ENCODE results near the gene FRRS1. TPM values are rescaled to one million over a fixed set of nuclear protein-coding genes. Genes with fewer than 3 reads are reported as not detected.
A peak's percentile ranks its signal among the peaks of the same experiment; 100 is the strongest.

FRRS1 gene
- total RNA-seq, 1 donor from 2014 or later: 22.5 TPM

DNA sequence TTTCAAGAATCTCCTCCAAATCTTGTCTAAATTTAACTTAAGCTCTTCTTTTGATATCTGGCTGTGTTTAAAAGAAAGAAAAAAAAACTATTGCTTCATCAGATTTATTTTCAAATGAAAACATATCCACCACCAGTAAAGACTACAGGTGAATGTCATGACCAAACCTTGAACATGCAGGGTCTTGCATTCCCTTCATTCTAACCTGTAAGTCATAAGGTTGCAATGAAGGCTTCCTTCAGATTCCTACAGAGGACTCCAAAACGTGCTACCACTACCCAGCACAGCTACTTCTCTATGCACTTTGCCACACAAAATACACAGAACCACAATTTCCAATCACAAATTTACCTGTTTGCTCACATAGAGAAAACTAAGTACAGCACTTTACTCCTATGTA lies 26.3 kb downstream of the FRRS1 start:
- peaks cover 19% of the 10 kb centered on the region for H3K4me1 Mint-ChIP-seq
- H3K4me3 Mint-ChIP-seq: no peak overlapping the region
- peaks cover 36% of the 10 kb centered on the region for H3K36me3 Mint-ChIP-seq
- H3K27me3 Mint-ChIP-seq (ENCODE audit: low read depth): no peaks in the 10 kb centered on the region
- no peak overlapping the region for H3K27ac Mint-ChIP-seq
- TF ChIP-seq CTCF (IDR thresholded peaks at IDR 0.05; ENCODE audit: unreplicated experiment): no peak
- H3K9me3 Mint-ChIP-seq: no peaks in the 10 kb centered on the region
- DNase-seq (ENCODE audit: low spot score in 2 of 2, unreplicated experiment in 2 of 2): no peak

GRCh38 chr1:99738858-99739465 lies 27.5 kb downstream of the FRRS1 start:
- Mint-ChIP-seq H3K27me3 (ENCODE audit: low read depth) (no peaks in the 10 kb centered on the region), H3K4me1 (peaks cover 19% of the 10 kb centered on the region), H3K36me3 (peaks cover 32% of the 10 kb centered on the region), H3K27ac (no peak overlapping the region), H3K4me3 (no peak overlapping the region), H3K9me3 (no peaks in the 10 kb centered on the region)
- TF ChIP-seq CTCF (IDR thresholded peaks at IDR 0.05; ENCODE audit: unreplicated experiment): no peak
- DNase-seq (ENCODE audit: low spot score in 2 of 2, unreplicated experiment in 2 of 2): no peak

DNA sequence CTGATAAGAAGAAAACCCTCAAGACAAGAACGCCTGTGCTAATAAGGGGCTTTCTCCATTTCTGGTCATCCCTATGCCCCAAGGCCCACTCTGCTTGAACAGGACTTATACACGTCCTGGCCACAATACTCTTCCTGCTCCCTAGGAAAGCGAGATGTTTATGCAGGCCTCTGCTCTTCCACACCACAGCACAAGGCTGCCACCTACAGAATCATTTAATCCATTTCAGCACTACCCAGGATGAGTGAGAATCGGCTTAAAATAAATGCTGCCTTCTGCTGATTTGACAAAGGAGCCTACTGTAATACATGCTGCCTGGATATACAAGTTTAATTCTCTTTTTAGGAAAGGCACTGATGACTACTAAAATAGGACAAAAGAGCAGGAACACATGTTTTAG lies 29.4 kb downstream of the FRRS1 start:
- Mint-ChIP-seq H3K9me3 (no peaks in the 10 kb centered on the region), H3K36me3 (peaks cover 27% of the 10 kb centered on the region), H3K4me3 (no peak overlapping the region), H3K27me3 (ENCODE audit: low read depth) (no peaks in the 10 kb centered on the region), H3K4me1 (peaks cover 19% of the 10 kb centered on the region), H3K27ac (no peak overlapping the region)
- no peak for DNase-seq (ENCODE audit: low spot score in 2 of 2, unreplicated experiment in 2 of 2)
- no peak for TF ChIP-seq CTCF (IDR thresholded peaks at IDR 0.05; ENCODE audit: unreplicated experiment)

DNA sequence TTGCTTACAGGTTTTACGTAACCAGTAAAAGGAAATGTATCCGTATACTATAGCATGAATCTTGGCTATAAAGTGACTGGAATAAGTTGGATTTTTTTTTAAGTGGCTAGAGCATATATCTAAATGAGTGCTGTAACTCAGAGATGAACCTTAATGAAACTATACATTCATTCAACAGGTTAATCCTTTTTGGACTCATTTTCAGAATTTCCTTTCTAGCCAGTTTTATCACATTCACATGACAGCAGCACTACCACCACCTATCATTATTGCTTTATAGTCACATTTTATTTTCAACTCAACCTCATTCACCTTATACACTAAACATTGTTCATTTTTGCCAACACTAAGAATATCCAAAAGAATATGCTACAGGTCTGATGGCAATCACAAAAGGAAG lies 30.6 kb downstream of the FRRS1 start:
- H3K9me3 Mint-ChIP-seq: no peaks in the 10 kb centered on the region
- H3K27ac Mint-ChIP-seq: no peak overlapping the region
- TF ChIP-seq CTCF (IDR thresholded peaks at IDR 0.05; ENCODE audit: unreplicated experiment): no peak
- H3K36me3 Mint-ChIP-seq: peaks cover 27% of the 10 kb centered on the region
- no peak for DNase-seq (ENCODE audit: low spot score in 2 of 2, unreplicated experiment in 2 of 2)
- no peaks in the 10 kb centered on the region for H3K27me3 Mint-ChIP-seq (ENCODE audit: low read depth)
- H3K4me1 Mint-ChIP-seq: peaks cover 12% of the 10 kb centered on the region
- H3K4me3 Mint-ChIP-seq: no peak overlapping the region

DNA sequence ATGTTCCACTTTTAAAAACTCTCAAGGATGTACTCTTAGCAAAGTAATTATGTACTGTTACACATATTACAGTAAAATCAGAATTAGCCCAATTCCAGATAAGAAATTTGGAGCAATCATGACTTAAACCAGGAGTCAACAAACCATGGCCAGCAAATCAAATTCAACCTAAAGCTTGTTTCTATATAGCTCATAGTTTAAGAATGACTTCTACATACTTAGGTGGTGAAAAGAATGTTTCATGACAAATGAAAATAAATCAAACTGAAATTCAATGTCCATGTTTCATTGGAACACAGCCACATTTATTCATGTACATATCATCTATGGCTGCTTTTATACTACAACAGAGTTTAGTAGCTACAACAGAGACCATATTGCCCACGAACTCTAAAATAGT lies 35.1 kb downstream of the FRRS1 start:
- Mint-ChIP-seq H3K27ac (peak overlapping the region; percentile 57), H3K9me3 (no peaks in the 10 kb centered on the region), H3K27me3 (ENCODE audit: low read depth) (no peaks in the 10 kb centered on the region)

More for the DNA sequence above, 35.1 kb downstream of the FRRS1 start:
- no peak for TF ChIP-seq CTCF (IDR thresholded peaks at IDR 0.05; ENCODE audit: unreplicated experiment)
- H3K4me3 Mint-ChIP-seq: no peak overlapping the region
- H3K36me3 Mint-ChIP-seq: peaks cover 13% of the 10 kb centered on the region
- peaks cover 3% of the 10 kb centered on the region for H3K4me1 Mint-ChIP-seq
- no peak for DNase-seq (ENCODE audit: low spot score in 2 of 2, unreplicated experiment in 2 of 2)
